ENCODE measurements around the gene ARHGEF4.
"Not testable (repeated sequence)": the region's sequence is repeated elsewhere in the genome, so short reads cannot be mapped to it uniquely, and the experiment has no call there.

The ARHGEF4 gene

DNA sequence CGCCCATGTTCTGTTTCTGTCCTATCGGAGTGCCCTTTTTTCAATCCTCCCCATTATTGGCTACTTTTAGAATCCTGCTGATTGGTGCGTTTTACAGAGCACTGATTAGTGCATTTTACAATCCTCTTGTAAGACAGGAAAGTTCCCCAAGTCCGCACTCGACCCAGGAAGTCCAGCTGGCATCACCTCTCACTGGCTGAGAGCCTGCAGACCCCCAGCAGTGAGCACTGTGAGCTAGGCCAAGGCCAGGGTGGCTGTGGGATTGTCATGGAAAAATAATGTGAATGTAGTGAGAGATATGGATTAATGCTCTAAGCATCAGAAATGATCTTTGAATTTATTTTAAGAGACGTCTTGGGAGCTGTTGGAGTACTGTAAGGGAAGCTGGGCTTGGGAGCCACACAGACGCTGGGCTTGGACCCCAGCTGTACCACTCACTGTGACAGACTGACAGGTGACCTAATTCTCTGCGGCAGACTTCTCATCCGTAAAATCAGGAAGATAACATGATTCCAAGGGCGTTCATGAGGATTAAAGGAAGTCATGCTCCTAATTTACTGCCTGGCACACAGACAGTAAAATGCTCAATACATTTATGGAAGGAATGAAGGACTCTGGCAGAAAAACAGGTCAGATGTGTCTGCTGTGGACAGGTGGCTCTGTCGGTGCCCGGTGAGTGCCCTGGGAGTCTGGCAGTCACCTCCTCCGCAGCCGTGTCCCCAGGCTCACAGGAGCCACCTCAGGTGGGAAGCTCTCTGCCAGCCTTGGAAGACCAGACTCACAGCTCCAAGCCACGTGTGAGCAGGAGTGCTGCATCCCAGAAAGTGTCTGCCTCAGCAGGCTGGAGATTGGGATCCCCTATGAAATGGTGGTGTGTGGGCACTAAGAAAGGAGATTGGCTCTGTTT lies 151.1 kb downstream of the ARHGEF4 start:
- Mint-ChIP-seq H3K4me3 (no peak overlapping the region), H3K27me3 (no peaks in the 10 kb centered on the region), H3K4me1 (ENCODE audit: low read depth) (peaks cover 10% of the 10 kb centered on the region)

GRCh38 chr2:130991446-130991845 lies 154.7 kb downstream of the ARHGEF4 start:
- H3K36me3 Mint-ChIP-seq (ENCODE audit: low read depth); H3K27ac Mint-ChIP-seq; H3K4me1 Mint-ChIP-seq (ENCODE audit: low read depth); H3K9me3 Mint-ChIP-seq; H3K4me3 Mint-ChIP-seq; H3K27me3 Mint-ChIP-seq: not testable (repeated sequence)

More for the DNA sequence above, 151.1 kb downstream of the ARHGEF4 start:
- Mint-ChIP-seq H3K9me3 (no peaks in the 10 kb centered on the region), H3K27ac (no peak overlapping the region), H3K36me3 (ENCODE audit: low read depth) (no peaks in the 10 kb centered on the region)

- H3K4me3 Mint-ChIP-seq; H3K27me3 Mint-ChIP-seq; H3K9me3 Mint-ChIP-seq; H3K36me3 Mint-ChIP-seq (ENCODE audit: low read depth); H3K27ac Mint-ChIP-seq; H3K4me1 Mint-ChIP-seq (ENCODE audit: low read depth): not testable (repeated sequence)
Measured at GRCh38 chr2:130992003-130992402, 155.3 kb downstream of the ARHGEF4 start.

- Mint-ChIP-seq H3K27ac (no peak overlapping the region), H3K27me3 (no peaks in the 10 kb centered on the region), H3K4me1 (ENCODE audit: low read depth) (no peaks in the 10 kb centered on the region), H3K36me3 (ENCODE audit: low read depth) (no peaks in the 10 kb centered on the region), H3K4me3 (no peak overlapping the region), H3K9me3 (no peaks in the 10 kb centered on the region)
Measured at GRCh38 chr2:130996691-130997090, 160.0 kb downstream of the ARHGEF4 start.

GRCh38 chr2:130997198-130997597 lies 160.5 kb downstream of the ARHGEF4 start:
- Mint-ChIP-seq H3K4me3 (no peak overlapping the region), H3K4me1 (ENCODE audit: low read depth) (no peaks in the 10 kb centered on the region), H3K27me3 (no peaks in the 10 kb centered on the region), H3K27ac (no peak overlapping the region), H3K9me3 (no peaks in the 10 kb centered on the region), H3K36me3 (ENCODE audit: low read depth) (no peaks in the 10 kb centered on the region)

DNA sequence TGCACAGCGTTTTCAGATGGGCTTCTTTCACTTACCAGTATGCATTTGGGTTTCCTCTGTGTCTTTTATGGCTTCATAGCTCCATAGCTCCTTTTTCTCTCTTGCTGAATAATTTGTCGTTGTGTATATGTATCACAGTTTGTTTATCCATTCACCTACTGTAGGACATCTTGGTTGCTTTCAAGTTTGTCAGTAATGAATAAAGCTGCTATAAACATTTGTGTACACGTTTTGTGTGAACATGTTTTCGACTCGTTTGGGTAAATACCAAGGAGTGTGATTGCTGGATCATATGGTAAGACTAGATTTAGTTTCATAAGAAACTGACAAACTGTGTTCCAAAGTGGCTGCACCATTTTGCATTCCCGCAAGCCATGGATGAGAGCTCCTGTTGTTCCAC lies 161.8 kb downstream of the ARHGEF4 start:
- no peak overlapping the region for H3K4me3 Mint-ChIP-seq
- H3K9me3 Mint-ChIP-seq, result no peaks in the 10 kb centered on the region
- no peaks in the 10 kb centered on the region for H3K36me3 Mint-ChIP-seq (ENCODE audit: low read depth)
- no peaks in the 10 kb centered on the region for H3K4me1 Mint-ChIP-seq (ENCODE audit: low read depth)
- no peak overlapping the region for H3K27ac Mint-ChIP-seq
- no peaks in the 10 kb centered on the region for H3K27me3 Mint-ChIP-seq

DNA sequence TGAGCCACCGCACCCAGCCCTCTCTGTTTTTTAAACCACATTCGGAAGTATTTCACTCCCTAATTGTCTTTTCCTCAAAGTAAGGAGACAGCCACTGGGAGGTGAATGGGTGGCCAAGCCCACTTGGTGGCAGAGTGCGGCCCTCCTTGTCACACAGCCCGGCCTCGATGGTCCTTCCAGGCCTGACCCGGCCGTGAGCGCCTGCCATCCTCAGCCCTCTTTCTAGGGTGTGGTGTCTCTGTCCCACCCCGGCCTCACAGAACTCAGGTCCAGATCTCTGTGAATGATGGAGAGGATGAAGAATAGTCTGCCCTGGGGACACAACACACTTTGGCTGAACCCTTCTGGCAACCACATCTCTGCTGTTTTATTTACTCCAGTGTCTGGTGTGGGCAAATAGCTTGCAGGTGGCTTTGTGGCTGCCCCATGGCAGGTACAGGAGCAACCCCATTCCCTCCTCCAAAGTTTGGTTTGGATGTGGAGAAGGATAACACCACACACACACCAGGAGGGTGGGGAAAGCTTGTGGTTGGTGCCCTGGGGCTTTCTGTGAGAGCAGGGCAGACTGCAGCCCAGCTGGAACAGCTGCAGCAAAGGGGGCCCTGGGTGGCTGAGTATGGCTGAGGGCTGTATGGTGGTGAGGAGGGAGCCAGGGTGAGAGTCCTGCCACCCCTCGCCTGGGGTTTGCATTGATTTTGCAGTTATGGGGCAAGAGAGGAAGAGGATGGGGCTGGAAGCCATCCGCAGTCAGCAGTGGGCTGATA lies 167.9 kb downstream of the ARHGEF4 start:
- H3K9me3 Mint-ChIP-seq, result no peaks in the 10 kb centered on the region
- H3K4me3 Mint-ChIP-seq, result no peak overlapping the region
- H3K27ac Mint-ChIP-seq, result no peak overlapping the region
- H3K4me1 Mint-ChIP-seq (ENCODE audit: low read depth), result peaks cover 9% of the 10 kb centered on the region
- H3K27me3 Mint-ChIP-seq, result no peaks in the 10 kb centered on the region
- H3K36me3 Mint-ChIP-seq (ENCODE audit: low read depth), result no peaks in the 10 kb centered on the region

- peaks cover 17% of the 10 kb centered on the region for H3K4me1 Mint-ChIP-seq (ENCODE audit: low read depth)
Measured at GRCh38 chr2:131005216-131005935, 168.7 kb downstream of the ARHGEF4 start.

DNA sequence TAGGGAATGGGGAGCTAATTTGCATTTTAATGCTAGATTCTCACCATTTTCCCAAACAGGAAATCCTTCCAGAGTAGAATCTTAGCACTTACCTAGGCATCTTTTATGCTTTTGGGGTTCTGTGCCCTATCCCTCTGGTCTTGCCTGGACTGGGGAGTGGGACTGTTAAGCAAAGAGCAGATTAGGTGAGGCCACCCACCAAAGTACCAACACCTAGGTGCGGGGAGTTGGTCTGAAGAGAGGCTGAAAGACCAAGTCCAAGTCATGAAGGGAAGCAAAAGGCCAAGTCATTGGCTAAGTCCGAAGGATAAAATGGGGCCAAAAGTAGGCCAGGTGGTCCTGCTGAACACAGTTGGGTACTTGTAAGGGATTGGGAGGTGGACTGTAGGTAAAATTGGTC lies 169.8 kb downstream of the ARHGEF4 start:
- Mint-ChIP-seq H3K4me1 (ENCODE audit: low read depth) (peaks cover 29% of the 10 kb centered on the region), H3K9me3 (no peaks in the 10 kb centered on the region), H3K36me3 (ENCODE audit: low read depth) (no peaks in the 10 kb centered on the region), H3K27me3 (no peaks in the 10 kb centered on the region), H3K4me3 (no peak overlapping the region), H3K27ac (no peak overlapping the region)

More at GRCh38 chr2:131005216-131005935, 168.7 kb downstream of the ARHGEF4 start:
- no peak overlapping the region for H3K4me3 Mint-ChIP-seq
- H3K9me3 Mint-ChIP-seq, result no peaks in the 10 kb centered on the region
- H3K36me3 Mint-ChIP-seq (ENCODE audit: low read depth), result no peaks in the 10 kb centered on the region
- H3K27ac Mint-ChIP-seq, result no peak overlapping the region
- no peaks in the 10 kb centered on the region for H3K27me3 Mint-ChIP-seq

DNA sequence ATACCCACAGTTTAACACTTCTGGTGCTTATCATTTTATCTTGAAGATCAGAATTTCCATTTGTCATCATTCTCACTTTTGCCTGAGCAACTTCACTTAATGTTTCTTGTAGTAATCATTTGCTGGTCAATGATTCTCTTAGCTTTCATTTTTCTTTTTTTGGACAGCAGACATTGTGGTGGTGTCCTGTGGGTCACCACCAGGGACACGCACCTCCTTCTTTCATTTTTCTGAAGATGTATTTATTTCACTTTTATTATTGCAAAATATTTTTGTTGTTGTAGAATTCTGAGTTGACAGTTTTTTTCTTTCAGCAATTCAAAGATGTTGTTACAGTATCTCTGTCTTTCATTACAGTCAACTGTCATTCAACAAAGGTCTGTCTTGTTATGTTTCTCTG lies 172.3 kb downstream of the ARHGEF4 start:
- no peaks in the 10 kb centered on the region for H3K27me3 Mint-ChIP-seq
- H3K4me3 Mint-ChIP-seq, result no peak overlapping the region
- no peaks in the 10 kb centered on the region for H3K9me3 Mint-ChIP-seq
- H3K4me1 Mint-ChIP-seq (ENCODE audit: low read depth), result peaks cover 33% of the 10 kb centered on the region
- no peaks in the 10 kb centered on the region for H3K36me3 Mint-ChIP-seq (ENCODE audit: low read depth)
- H3K27ac Mint-ChIP-seq, result no peak overlapping the region

DNA sequence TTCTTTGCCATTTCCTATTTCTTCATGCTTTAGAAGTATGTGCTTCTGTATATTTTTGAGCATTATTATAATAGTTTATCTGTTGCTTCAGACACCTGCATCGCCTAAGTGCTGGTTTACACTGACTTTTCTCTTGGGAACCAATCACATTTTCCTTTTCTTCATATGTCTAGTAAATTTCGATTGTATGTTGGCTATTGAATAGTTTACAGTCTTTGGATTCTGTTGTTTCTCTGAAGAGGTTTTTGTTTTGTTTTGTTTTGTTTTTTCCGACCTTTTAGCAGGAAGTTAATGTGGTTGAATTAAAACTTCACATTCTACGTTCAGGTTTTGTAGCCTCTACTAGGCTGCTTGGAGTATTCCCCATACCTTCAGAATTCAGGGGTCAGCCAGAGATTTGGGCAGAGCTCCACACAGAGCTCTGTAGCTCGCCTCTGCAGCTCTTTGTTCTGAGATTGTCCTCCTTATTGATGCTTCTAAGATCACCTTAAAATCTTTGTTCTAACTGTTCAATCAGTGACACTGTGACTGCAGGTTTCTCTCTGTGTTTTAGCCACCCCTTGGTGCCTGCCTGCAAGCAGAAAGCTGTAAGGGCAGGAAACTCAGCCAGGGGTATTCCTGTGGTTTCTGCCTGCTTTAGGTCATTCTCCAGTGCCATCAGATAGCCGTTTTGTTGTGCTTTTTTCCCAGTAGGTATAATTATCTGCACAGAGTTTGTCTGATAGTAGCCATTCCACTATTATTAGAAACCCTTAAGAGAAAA lies 173.2 kb downstream of the ARHGEF4 start:
- H3K4me1 Mint-ChIP-seq (ENCODE audit: low read depth), result peaks cover 33% of the 10 kb centered on the region
- no peaks in the 10 kb centered on the region for H3K9me3 Mint-ChIP-seq
- H3K4me3 Mint-ChIP-seq, result no peak overlapping the region
- H3K27me3 Mint-ChIP-seq, result no peaks in the 10 kb centered on the region
- H3K36me3 Mint-ChIP-seq (ENCODE audit: low read depth), result no peaks in the 10 kb centered on the region
- no peak overlapping the region for H3K27ac Mint-ChIP-seq

DNA sequence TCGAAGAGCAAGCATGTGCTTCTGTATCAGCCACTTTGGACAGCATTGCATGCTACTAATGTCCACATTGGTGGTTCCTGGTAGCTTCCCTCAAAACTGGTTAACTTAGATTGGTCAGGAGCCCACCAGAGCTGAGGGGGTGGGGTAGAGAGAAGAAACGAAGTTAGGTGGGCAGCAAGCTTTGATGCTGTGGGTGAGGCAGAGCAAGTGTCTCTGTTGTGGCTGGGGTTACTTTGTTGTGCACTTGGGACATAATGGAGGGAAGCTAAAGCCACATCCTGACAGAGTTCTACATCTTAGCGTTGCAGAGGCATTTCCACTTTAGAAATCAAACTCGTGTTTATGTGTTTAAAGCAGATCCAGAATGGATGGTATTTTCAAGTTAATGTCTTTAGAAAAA lies 173.9 kb downstream of the ARHGEF4 start:
- Mint-ChIP-seq H3K27ac (peak overlapping the region; percentile 17), H3K9me3 (no peaks in the 10 kb centered on the region), H3K4me3 (peak overlapping the region; percentile 22), H3K4me1 (ENCODE audit: low read depth) (peaks cover 33% of the 10 kb centered on the region), H3K27me3 (no peaks in the 10 kb centered on the region), H3K36me3 (ENCODE audit: low read depth) (no peaks in the 10 kb centered on the region)

DNA sequence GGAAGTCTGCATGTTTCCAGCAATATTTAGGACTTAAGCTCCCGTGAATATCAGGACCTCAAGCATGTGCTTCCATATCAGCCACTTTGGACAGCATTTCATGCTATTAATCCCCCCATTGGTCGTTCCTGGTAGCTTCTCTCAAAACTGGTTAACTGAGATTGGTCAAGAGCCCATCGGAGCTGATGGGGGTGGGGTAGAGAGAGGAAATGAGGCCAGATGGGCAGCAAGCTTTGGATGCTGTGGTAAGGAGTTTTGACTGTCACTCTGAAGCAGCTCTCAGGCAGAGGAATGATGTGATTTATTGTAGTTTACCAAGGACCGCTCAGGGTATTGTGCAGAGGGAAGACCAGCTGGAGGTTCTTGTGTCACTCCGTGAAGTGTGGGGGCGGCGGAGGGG lies 174.8 kb downstream of the ARHGEF4 start:
- H3K4me1 Mint-ChIP-seq (ENCODE audit: low read depth), result peaks cover 33% of the 10 kb centered on the region
- H3K36me3 Mint-ChIP-seq (ENCODE audit: low read depth), result no peaks in the 10 kb centered on the region
- no peaks in the 10 kb centered on the region for H3K9me3 Mint-ChIP-seq
- no peak overlapping the region for H3K27ac Mint-ChIP-seq
- H3K4me3 Mint-ChIP-seq, result no peak overlapping the region
- H3K27me3 Mint-ChIP-seq, result peaks cover 5% of the 10 kb centered on the region

- Mint-ChIP-seq H3K4me3 (no peak overlapping the region), H3K9me3 (no peaks in the 10 kb centered on the region), H3K4me1 (ENCODE audit: low read depth) (peaks cover 28% of the 10 kb centered on the region), H3K27ac (no peak overlapping the region), H3K36me3 (ENCODE audit: low read depth) (no peaks in the 10 kb centered on the region), H3K27me3 (peaks cover 10% of the 10 kb centered on the region)
Measured at GRCh38 chr2:131014141-131014540, 177.4 kb downstream of the ARHGEF4 start.
